Measurements from ENCODE around the gene PPP4R1.

GRCh38 chr18:9606039-9606438 is 8.3 kb downstream of the PPP4R1 start:
- TF ChIP-seq CTCF (conservative IDR thresholded peaks at IDR 0.05; ENCODE audit: low read depth, low read length) (no peak), EZH2 (IDR thresholded peaks at IDR 0.05; ENCODE audit: borderline replicate concordance, low read depth, low read length, poor library complexity, severe bottlenecking) (no peak)

All from A673 (cell line).